A549 (cell line): ENCODE data around the gene PNPO. TPM values are rescaled to one million over a fixed set of nuclear protein-coding genes. Genes with fewer than 3 reads are reported as not detected.
"Not testable (repeated sequence)": the region's sequence is repeated elsewhere in the genome, so short reads cannot be mapped to it uniquely, and the experiment has no call there.

Experiments used
- ATAC-seq, 2 experiments: fragments of 200-7000 bp in 1 of 2; fragments of >200 bp in 1 of 2; cut with Nextera tagmentation in 1 of 2; cut with Tn5 transposase in 1 of 2; 3 replicates each; pipeline versions ENCODE4 v1.8.0 to v1.9.1; 2018 to 2020; ENCODE audit warnings: mild to moderate bottlenecking in 1 of 2, moderate library complexity in 1 of 2
- CTCF ChIA-PET: fragments of 300-600 bp; sonication (Branson Sonifier 250); formaldehyde crosslinking; extraction: SDS; loops from one replicate; lab custom pipeline; 2021; ENCODE audit warnings: antibody characterized with exemption, inconsistent platforms; lab: Yijun Ruan, JAX
- POLR2A ChIA-PET: fragments of 350-600 bp; formaldehyde crosslinking; extraction: SDS; loops from one replicate; lab custom pipeline; 2021; ENCODE audit warnings: antibody characterized with exemption, inconsistent platforms; lab: Yijun Ruan, JAX
- DNase-seq, 2 experiments: peaks; one replicate each; pipeline versions ENCODE4 v3.0.0 to v3.0.0-alpha.2; 2011 to 2016; ENCODE audit warnings: low read depth in 1 of 2, low spot score in 1 of 2
- FAIRE-seq: peaks from 2 replicates; lab custom pipeline; 2011; peaks lifted over from hg19 to GRCh38; lab: Jason Lieb, UNC
- H3K27ac ChIP-seq, 2 experiments: fragments of >200 bp; sonication (Bioruptor Twin); formaldehyde crosslinking; 3 replicates each; pipeline ENCODE4 v1.5.1; 2016 to 2017
- H3K4me1 ChIP-seq: fragments of >200 bp; sonication (Bioruptor Twin); formaldehyde crosslinking; 3 replicates; pipeline ENCODE4 v1.6.1; 2016
- H3K4me2 ChIP-seq: fragments of >200 bp; sonication (Bioruptor Twin); formaldehyde crosslinking; 3 replicates; pipeline ENCODE4 v1.6.1; 2016
- H3K4me3 ChIP-seq: fragments of >200 bp; sonication (Bioruptor Twin); formaldehyde crosslinking; 3 replicates; pipeline ENCODE4 v1.5.1; 2016
- H3K9me3 ChIP-seq: fragments of >200 bp; sonication (Bioruptor Twin); formaldehyde crosslinking; 3 replicates; pipeline ENCODE4 v1.6.1; 2016
- CBX8 ChIP-seq: fragments of 200-600 bp; sonication (generic); IDR thresholded peaks from 2 replicates; pipeline ENCODE4 v1.6.1; 2016
- CTCF ChIP-seq: fragments of >200 bp; sonication (Bioruptor Twin); formaldehyde crosslinking; IDR thresholded peaks from 3 replicates; pipeline ENCODE4 v1.5.1; 2016
- ESRRA ChIP-seq: fragments of 150-350 bp; IDR thresholded peaks from 2 replicates; pipeline ENCODE4 v1.6.1; 2014; ENCODE audit warnings: mild to moderate bottlenecking, low read length, borderline replicate concordance
- FOSL2 ChIP-seq, 2 experiments: fragments of 450-650 bp in 1 of 2; fragments of >200 bp in 1 of 2; sonication (Bioruptor Twin) in 1 of 2; formaldehyde crosslinking; IDR thresholded peaks; 2 replicates each; pipeline versions ENCODE4 v1.5.0 to v1.6.1; 2016 to 2020; ENCODE audit warnings: mild to moderate bottlenecking in 1 of 2, moderate library complexity in 1 of 2
- HDAC2 ChIP-seq: fragments of 200-600 bp; sonication (generic); IDR thresholded peaks from 2 replicates; pipeline ENCODE4 v1.6.1; 2016
- HOXB5 ChIP-seq: fragments of 250-450 bp; sonication (Bioruptor Pico); IDR thresholded peaks from 2 replicates; pipeline ENCODE4 v1.5.0; 2020; ENCODE audit warnings: mild to moderate bottlenecking, moderate library complexity
- JUN ChIP-seq, 2 experiments: fragments of >200 bp; sonication (Bioruptor Twin); formaldehyde crosslinking; IDR thresholded peaks; 2 replicates in 1 of 2; 3 replicates in 1 of 2; pipeline ENCODE4 v1.6.1; 2016 to 2017
- MAFK ChIP-seq: fragments of 450-650 bp; IDR thresholded peaks from 2 replicates; pipeline ENCODE4 v1.6.1; 2014; ENCODE audit not compliant: partially characterized antibody
- MAX ChIP-seq: IDR thresholded peaks from 2 replicates; pipeline ENCODE4 v1.6.1; 2012
- MAZ ChIP-seq: fragments of 150-350 bp; IDR thresholded peaks from 2 replicates; pipeline ENCODE4 v1.6.1; 2014; ENCODE audit warnings: antibody characterized with exemption, low read depth, low read length, borderline replicate concordance
- POLR2A ChIP-seq: IDR thresholded peaks from 2 replicates; pipeline ENCODE4 v1.6.1; 2012; ENCODE audit warnings: mild to moderate bottlenecking, low read length
- POLR2AphosphoS2 ChIP-seq: conservative IDR thresholded peaks from 2 replicates; pipeline ENCODE4 v1.6.1; 2012; ENCODE audit warnings: low read length, improper control_type of control experiment, inconsistent platforms
- RCOR1 ChIP-seq: fragments of 150-350 bp; IDR thresholded peaks from 2 replicates; pipeline ENCODE4 v1.6.1; 2014; ENCODE audit warnings: antibody characterized with exemption, low read length, low read depth
- RFX5 ChIP-seq: fragments of 450-650 bp; IDR thresholded peaks from 2 replicates; pipeline ENCODE4 v1.7.1; 2014; ENCODE audit warnings: antibody characterized with exemption, mild to moderate bottlenecking, moderate library complexity
- RNF2 ChIP-seq: fragments of 200-600 bp; sonication (generic); IDR thresholded peaks from 2 replicates; pipeline ENCODE4 v1.6.1; 2016; ENCODE audit warnings: low read depth, mild to moderate bottlenecking, antibody characterized with exemption, moderate library complexity, borderline replicate concordance
- SREBF2 ChIP-seq: fragments of 450-650 bp; IDR thresholded peaks from 2 replicates; pipeline ENCODE4 v1.6.1; 2014; ENCODE audit warnings: mild to moderate bottlenecking, moderate library complexity
- TFCP2L1 ChIP-seq: fragments of 250-450 bp; sonication (Bioruptor Pico); IDR thresholded peaks from 2 replicates; pipeline ENCODE4 v1.5.0; 2021; ENCODE audit warnings: mild to moderate bottlenecking
- TP53 ChIP-seq: fragments of 250-450 bp; sonication (Bioruptor Pico); IDR thresholded peaks from 2 replicates; pipeline ENCODE4 v1.5.0; 2021; ENCODE audit warnings: mild to moderate bottlenecking, moderate library complexity
- USF2 ChIP-seq: fragments of 450-650 bp; IDR thresholded peaks from 2 replicates; pipeline ENCODE4 v1.6.1; 2014; ENCODE audit warnings: antibody characterized with exemption
- ZNF302 ChIP-seq: fragments of 250-450 bp; sonication (Bioruptor Pico); IDR thresholded peaks from 2 replicates; pipeline ENCODE4 v1.9.0; 2021; ENCODE audit warnings: inconsistent platforms, mild to moderate bottlenecking, moderate library complexity
- whole genome bisulfite sequencing: methylation state at CpG from one replicate; pipeline ENCODE4 v1.1.6; 2017; ENCODE audit errors: missing lambda C conversion rate; 5-methylcytosine and 5-hydroxymethylcytosine counted together
- polyA plus RNA-seq, 4 experiments: library from polyadenylated mRNA; depleted of rRNA in 3 of 4; stranded (reverse); fragments of >200 nt; fragmentation: RNase III in 1 of 4; extraction: RNeasy Plus Mini Kit Qiagen cat#74134 plus additional on column Dnase treatment in 1 of 4; gene quantifications; 2 replicates in 3 of 4; 3 replicates in 1 of 4; pipeline ENCODE4 v1.2.3, GENCODE V29; 2011 to 2017
- TF ChIP-seq, protein P1 (sequence below): fragments of 250-450 bp; sonication (Bioruptor Pico); IDR thresholded peaks from 2 replicates; pipeline ENCODE4 v1.5.0; 2020; ENCODE audit warnings: low read depth, mild to moderate bottlenecking, moderate library complexity

Gene PNPO
- polyA plus RNA-seq, 2 of the 4 experiments (the other 2 are of a cell fraction) = 29.5 to 40.8 TPM

DNA sequence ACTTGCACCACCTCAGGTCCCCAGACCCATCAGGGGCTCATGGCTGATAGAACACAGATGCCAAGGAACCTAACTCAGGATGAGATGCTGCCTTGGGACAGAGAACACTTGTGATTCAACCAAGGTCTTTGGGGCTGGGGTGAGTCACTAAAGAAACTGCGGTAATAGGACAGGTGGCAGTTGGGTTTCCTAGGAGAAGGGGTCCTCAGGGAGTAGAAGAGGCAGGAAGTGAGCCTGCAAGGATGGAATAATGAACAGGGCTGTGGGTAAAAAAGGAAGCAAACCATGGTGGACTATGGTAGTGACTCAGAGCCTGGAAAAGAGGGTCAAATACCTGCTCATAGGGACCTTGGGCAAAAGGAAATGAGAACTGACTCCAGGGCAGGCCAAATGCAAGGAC, 6.5 kb upstream of the PNPO start:
- Histone ChIP-seq H3K4me1 (peaks cover 22% of the 10 kb centered on the region), H3K4me3 (no peak overlapping the region), H3K9me3 (no peaks in the 10 kb centered on the region), H3K27ac (peak overlapping the region in 1 of 2 experiments; percentile 72; a peak in 1 of 6 replicates), H3K4me2 (no peak overlapping the region)
- TF ChIP-seq ESRRA = no peak
- no peak for TF ChIP-seq USF2
- TF ChIP-seq POLR2AphosphoS2 = no peak
- TF ChIP-seq RFX5 = no peak
- TF ChIP-seq RNF2 = no peak
- TF ChIP-seq RCOR1 = no peak
- no peak for TF ChIP-seq CBX8
- no peak for TF ChIP-seq JUN (IDR thresholded peaks at IDR 0.05)
- TF ChIP-seq, protein P1, sequence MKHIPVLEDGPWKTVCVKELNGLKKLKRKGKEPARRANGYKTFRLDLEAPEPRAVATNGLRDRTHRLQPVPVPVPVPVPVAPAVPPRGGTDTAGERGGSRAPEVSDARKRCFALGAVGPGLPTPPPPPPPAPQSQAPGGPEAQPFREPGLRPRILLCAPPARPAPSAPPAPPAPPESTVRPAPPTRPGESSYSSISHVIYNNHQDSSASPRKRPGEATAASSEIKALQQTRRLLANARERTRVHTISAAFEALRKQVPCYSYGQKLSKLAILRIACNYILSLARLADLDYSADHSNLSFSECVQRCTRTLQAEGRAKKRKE = no peak
- TF ChIP-seq TFCP2L1 = no peak
- TF ChIP-seq SREBF2 = no peak
- TF ChIP-seq MAZ = no peak
- no peak for TF ChIP-seq ZNF302
- TF ChIP-seq TP53 = no peak
- no peak for TF ChIP-seq HOXB5
- ATAC-seq (no peak), DNase-seq (no peak), FAIRE-seq (no peak)
- POLR2A ChIA-PET = no interaction called here
- 96% methylated on average over 1 of the region's 1 CpG for WGBS
- CTCF ChIA-PET = interaction anchor here (1.5 to 21.7 kb wide), 3 partner anchors 11 to 84 kb away, joined by 6 to 320 read pairs (median 22); partner anchors contain the start of genes CDK5RAP3 and PNPO

DNA sequence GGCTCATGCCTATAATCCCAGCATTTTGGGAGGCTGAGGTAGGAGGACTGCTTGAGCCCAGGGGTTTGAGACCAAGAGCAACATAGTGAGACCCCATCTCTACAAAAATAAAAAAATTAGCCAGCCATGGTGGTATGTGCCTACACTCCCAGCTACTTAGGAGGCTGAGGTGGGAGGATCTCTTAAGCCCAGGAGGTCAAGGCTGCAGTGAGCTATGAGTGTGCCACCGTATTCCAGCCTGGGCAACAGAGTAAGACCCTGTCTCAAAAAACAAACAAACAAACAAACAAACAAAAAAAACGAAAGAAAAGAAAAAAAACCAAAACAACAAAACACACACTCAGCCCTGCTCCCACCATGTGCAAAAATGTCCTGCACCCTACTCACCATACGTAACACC, 5.9 kb upstream of the PNPO start:
- H3K4me1 ChIP-seq = peaks cover 24% of the 10 kb centered on the region
- ATAC-seq, POLR2A ChIA-PET, H3K9me3 ChIP-seq, FAIRE-seq, DNase-seq, H3K4me3 ChIP-seq: not testable (repeated sequence)
- H3K4me2 ChIP-seq = peak overlapping the region; percentile 39
- 79% methylated on average over 3 of the region's 3 CpGs for WGBS
- H3K27ac ChIP-seq = peak overlapping the region; percentile 37 to 72; a peak in 4 of 6 replicates
- CTCF ChIA-PET = interaction anchor here (0.8 to 21.7 kb wide), 5 partner anchors 10 to 83 kb away, joined by 3 to 320 read pairs (median 6); partner anchors contain the start of genes CDK5RAP3 and PNPO

DNA sequence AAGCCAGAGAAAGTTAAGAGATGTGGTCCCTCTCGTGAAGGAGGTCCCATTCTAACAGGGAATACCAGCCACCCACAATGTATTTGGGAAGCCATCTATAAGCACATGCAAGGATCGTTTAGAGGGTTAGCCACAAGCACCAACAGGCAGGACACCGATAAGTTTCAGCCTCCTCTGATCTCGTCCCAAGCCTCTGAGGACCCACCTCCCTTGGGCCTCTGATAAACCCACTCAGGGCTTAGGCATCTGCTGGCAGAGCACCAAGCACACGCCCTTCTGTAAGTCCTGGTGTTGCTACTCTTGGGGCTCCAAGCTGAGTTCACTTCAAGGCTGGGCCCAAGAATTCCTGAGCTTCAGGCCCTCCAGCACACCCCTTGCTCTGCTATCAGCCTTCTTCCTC, 5.4 kb upstream of the PNPO start:
- peaks cover 29% of the 10 kb centered on the region for H3K4me1 ChIP-seq
- ChIA-PET POLR2A (interaction anchor here (0.6 to 1.7 kb wide), 2 partner anchors 30 to 40 kb away, joined by 3 to 5 read pairs; partner anchors contain the start of gene SP2), CTCF (interaction anchor here (0.8 to 21.7 kb wide), 10 partner anchors 10 to 89 kb away, joined by 3 to 320 read pairs (median 3); partner anchors contain the start of genes CDK5RAP3 and PNPO)
- FAIRE-seq (no peak), DNase-seq (peak; percentile 75 to 81), ATAC-seq (peak; percentile 74 to 82)
- peak; percentile 37; the same call in 1 of the 2 replicates for TF ChIP-seq MAX
- no peak for TF ChIP-seq FOSL2 (IDR thresholded peaks at IDR 0.05)
- TF ChIP-seq FOSL2 (CRISPR knock-in tag; IDR thresholded peaks at IDR 0.05) = peak; percentile 38; the same call in 1 of the 2 replicates
- TF ChIP-seq JUN (IDR thresholded peaks at IDR 0.05) = no peak
- no peak for TF ChIP-seq HDAC2
- H3K9me3 ChIP-seq = no peaks in the 10 kb centered on the region
- 37% methylated on average over 5 of the region's 5 CpGs for WGBS
- H3K4me2 ChIP-seq = peak overlapping the region; percentile 39
- H3K4me3 ChIP-seq = no peak overlapping the region
- peak overlapping the region; percentile 37 to 72; a peak in 5 of 6 replicates for H3K27ac ChIP-seq

- Histone ChIP-seq H3K4me2 (no peak overlapping the region), H3K4me3 (no peak overlapping the region), H3K27ac (no peak overlapping the region), H3K4me1 (peaks cover 34% of the 10 kb centered on the region), H3K9me3 (no peaks in the 10 kb centered on the region)
- 96% methylated on average over 5 of the region's 5 CpGs for WGBS
- POLR2A ChIA-PET = no interaction called here
- no peak for DNase-seq
- no peak for FAIRE-seq
- no peak for ATAC-seq
- CTCF ChIA-PET = interaction anchor here (1.0 to 21.7 kb wide), 6 partner anchors 8 to 95 kb away, joined by 3 to 320 read pairs (median 14); partner anchors contain the start of genes CDK5RAP3, PNPO and SCRN2
- no peak for TF ChIP-seq HDAC2
- TF ChIP-seq MAFK = no peak
- TF ChIP-seq FOSL2 (IDR thresholded peaks at IDR 0.05) = no peak
- TF ChIP-seq FOSL2 (CRISPR knock-in tag; IDR thresholded peaks at IDR 0.05) = no peak
- no peak for TF ChIP-seq POLR2A
- TF ChIP-seq CTCF = no peak
- no peak for TF ChIP-seq ZNF302
- TF ChIP-seq HOXB5 = no peak
- TF ChIP-seq, all 56 proteins: peak for 0
Measured at GRCh38 chr17:47937941-47938340, 3.4 kb upstream of the PNPO start.
